NOMO-1 treated with dmso at 0.1 percent for 144 hours (cell line): ENCODE data around the gene KRT16.
"Not testable (repeated sequence)": the region's sequence is repeated elsewhere in the genome, so short reads cannot be mapped to it uniquely, and the experiment has no call there.

ENCODE experiments used
- DNase-seq: peaks from one replicate; lab custom pipeline; 2025; ENCODE audit not compliant: unreplicated experiment; lab: John Stamatoyannopoulos, UW

The KRT16 gene

GRCh38 chr17:41615454-41615853, 2.9 kb upstream of the KRT16 start:
- no peak for DNase-seq

- DNase-seq = not testable (repeated sequence)
These were observed 2.2 kb upstream of the KRT16 start for GRCh38 chr17:41614767-41615166.

GRCh38 chr17:41614098-41614497, 1.5 kb upstream of the KRT16 start:
- no peak for DNase-seq

GRCh38 chr17:41613277-41614082, 913 bp upstream of the KRT16 start:
- DNase-seq = no peak

GRCh38 chr17:41610965-41611640, 1.5 kb downstream of the KRT16 start:
- no peak for DNase-seq

- DNase-seq = not testable (repeated sequence)
These were observed 2.5 kb downstream of the KRT16 start for GRCh38 chr17:41610061-41610517.

- DNase-seq = not testable (repeated sequence)
These were observed 5.6 kb downstream of the KRT16 start for GRCh38 chr17:41606930-41607329.

GRCh38 chr17:41602524-41602923, 10.0 kb downstream of the KRT16 start:
- DNase-seq = no peak

GRCh38 chr17:41600318-41600717, 12.2 kb downstream of the KRT16 start:
- DNase-seq = no peak

DNA sequence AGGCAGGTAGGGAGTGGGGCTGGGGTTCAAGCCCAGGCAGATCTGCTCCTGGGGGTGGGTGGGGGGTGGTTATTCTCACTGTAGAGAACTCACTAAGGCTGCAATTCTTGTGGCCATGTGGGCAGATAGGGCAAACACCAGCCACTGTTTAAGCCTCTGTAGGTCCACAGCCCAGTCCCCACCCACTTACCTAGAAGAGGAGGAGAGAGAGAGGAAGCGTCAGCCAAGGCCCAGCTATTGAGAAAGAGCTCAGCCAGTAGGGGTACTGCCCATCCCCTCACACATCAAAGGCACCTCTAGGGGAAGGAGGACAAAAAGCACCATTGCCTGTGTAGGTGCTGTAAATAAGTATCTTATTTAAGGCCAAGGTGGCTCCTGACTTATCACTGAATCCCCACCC, 12.9 kb downstream of the KRT16 start:
- DNase-seq = no peak

DNA sequence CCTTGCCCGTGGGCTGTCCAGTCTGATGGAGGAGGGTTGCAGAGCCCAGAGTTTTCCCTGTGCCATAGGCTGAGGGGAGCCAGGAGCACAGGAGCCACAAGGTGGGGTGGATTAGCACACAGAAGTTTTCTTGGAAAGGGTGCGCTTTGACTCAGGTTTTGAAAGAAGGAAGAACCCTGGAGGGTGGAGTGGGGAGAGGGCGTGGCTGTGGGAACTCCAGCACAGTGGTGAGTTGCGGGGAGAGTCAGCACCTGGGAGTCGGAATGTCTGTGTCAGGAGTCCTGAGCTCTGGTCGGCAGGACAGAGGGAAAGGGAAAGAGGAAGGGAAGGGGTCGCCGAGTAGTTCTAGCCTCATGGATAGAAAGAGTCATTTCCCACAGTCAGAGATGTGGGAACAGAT, 17.0 kb downstream of the KRT16 start:
- no peak for DNase-seq

DNA sequence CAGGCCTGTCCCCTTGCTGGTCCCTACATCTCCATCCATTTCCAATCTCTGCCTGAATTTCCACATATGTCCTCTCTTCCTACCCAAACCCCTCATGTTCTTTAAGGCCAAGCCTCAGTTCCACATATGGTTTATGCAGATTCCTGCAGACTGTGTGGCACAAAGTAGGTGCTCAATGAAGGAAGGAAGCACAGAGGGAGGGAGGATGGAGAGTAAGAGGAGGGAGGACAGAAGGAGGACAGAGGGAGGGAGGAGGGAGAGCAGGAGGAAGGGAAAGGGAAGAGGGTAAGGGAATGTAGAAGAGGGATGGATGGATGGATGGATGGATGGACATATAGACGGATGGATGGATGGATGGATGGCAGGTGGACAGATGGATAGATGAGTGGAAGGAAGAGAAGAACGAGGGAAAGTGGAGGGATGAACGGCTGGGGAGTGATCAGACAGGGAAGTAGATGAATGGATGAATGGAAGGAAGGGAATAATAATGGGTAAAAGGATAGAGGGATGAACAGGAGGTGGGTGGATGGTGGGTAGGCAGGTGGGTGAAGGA, 18.1 kb downstream of the KRT16 start:
- DNase-seq = no peak

- DNase-seq = no peak
These were observed 19.1 kb downstream of the KRT16 start for GRCh38 chr17:41593306-41593981.

GRCh38 chr17:41592601-41593305, 19.8 kb downstream of the KRT16 start:
- DNase-seq = no peak

GRCh38 chr17:41589301-41589700, 23.3 kb downstream of the KRT16 start:
- DNase-seq = no peak

DNA sequence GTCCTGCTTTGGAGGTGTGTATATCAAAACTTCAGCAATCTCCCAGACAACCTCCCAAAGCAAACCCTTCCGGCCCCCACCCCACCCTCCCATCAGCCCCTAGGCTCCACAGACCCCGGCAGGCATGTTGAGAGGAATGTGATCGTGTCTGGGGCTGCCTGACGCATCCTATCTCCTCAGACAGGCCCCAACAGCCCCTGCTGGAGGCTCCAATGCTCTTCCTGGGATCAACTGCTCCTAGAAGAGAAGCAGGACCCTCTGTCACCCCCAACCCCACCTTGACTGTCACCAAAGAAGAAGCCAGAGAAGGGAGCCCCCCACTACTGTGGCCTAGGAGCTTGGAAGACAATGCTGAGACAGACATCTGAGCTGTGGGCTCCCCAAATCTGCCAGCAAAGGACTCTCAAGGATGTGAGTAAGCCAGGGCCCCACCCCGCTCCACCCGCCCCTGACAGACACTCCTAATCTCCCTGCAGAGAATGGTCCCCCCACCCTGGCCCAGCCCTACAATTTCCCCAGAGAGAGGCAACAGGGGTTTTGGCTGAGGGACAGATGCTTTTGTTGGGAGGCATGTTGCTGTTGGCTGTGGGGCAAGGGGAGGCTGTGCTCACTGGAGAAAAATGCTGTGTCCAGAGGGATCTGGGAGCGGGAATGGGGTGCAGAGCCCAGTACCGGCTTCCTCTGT, 24.3 kb downstream of the KRT16 start:
- no peak for DNase-seq

- no peak for DNase-seq
These were observed 25.6 kb downstream of the KRT16 start, which contains the start of gene KRT14 for GRCh38 chr17:41586863-41587495. KRT14 (minus strand) TSS chr17:41586895; CDS start chr17:41586834, 61 bp downstream.

- DNase-seq = no peak
These were observed 27.1 kb downstream of the KRT16 start for GRCh38 chr17:41585301-41586056.

- not testable (repeated sequence) for DNase-seq
These were observed 28.1 kb downstream of the KRT16 start for GRCh38 chr17:41584331-41584927.
